ENCODE measurements around the gene PRKCB. TPM values are rescaled to one million over a fixed set of nuclear protein-coding genes. Genes with fewer than 3 reads are reported as not detected.

The PRKCB gene
- total RNA-seq, 4 donors from 2014 or later = 0.29 to 9.5 (median 2.9) TPM

- no peaks in the 10 kb centered on the region for H3K9me3 ChIP-seq
- TF ChIP-seq, protein P1, sequence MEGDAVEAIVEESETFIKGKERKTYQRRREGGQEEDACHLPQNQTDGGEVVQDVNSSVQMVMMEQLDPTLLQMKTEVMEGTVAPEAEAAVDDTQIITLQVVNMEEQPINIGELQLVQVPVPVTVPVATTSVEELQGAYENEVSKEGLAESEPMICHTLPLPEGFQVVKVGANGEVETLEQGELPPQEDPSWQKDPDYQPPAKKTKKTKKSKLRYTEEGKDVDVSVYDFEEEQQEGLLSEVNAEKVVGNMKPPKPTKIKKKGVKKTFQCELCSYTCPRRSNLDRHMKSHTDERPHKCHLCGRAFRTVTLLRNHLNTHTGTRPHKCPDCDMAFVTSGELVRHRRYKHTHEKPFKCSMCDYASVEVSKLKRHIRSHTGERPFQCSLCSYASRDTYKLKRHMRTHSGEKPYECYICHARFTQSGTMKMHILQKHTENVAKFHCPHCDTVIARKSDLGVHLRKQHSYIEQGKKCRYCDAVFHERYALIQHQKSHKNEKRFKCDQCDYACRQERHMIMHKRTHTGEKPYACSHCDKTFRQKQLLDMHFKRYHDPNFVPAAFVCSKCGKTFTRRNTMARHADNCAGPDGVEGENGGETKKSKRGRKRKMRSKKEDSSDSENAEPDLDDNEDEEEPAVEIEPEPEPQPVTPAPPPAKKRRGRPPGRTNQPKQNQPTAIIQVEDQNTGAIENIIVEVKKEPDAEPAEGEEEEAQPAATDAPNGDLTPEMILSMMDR (IDR thresholded peaks at IDR 0.05) = no peak
- intact Hi-C loops (cut with DNase I; ENCODE audit: low total_unique reads) = no loop called here
- no peak for DNase-seq
- no peaks in the 10 kb centered on the region for H3K27me3 ChIP-seq
- no peaks in the 10 kb centered on the region for H3K4me1 ChIP-seq
- no peak overlapping the region for H3K27ac ChIP-seq
- no peaks in the 10 kb centered on the region for H3K36me3 ChIP-seq
- no peak overlapping the region for H3K4me3 ChIP-seq
Measured at GRCh38 chr16:23833960-23834685, 1.7 kb upstream of the PRKCB start.

- Histone ChIP-seq H3K4me3 (peak overlapping the region; percentile 23 to 33), H3K27ac (no peak overlapping the region), H3K4me1 (no peaks in the 10 kb centered on the region), H3K36me3 (no peaks in the 10 kb centered on the region), H3K27me3 (no peaks in the 10 kb centered on the region), H3K9me3 (no peaks in the 10 kb centered on the region)
- no peak for DNase-seq
- TF ChIP-seq, protein P1 (IDR thresholded peaks at IDR 0.05) = no peak
- TF ChIP-seq POLR2A (IDR thresholded peaks at IDR 0.05) = no peak
- intact Hi-C loops (cut with DNase I; ENCODE audit: low total_unique reads) = no loop called here
Measured at GRCh38 chr16:23836078-23836403, 258 bp downstream of the PRKCB start.

GRCh38 chr16:23836404-23837311 lies 875 bp downstream of the PRKCB start:
- intact Hi-C loops (cut with DNase I; ENCODE audit: low total_unique reads) = no loop called here
- H3K9me3 ChIP-seq = no peaks in the 10 kb centered on the region
- no peak overlapping the region for H3K27ac ChIP-seq
- no peak for DNase-seq
- no peaks in the 10 kb centered on the region for H3K36me3 ChIP-seq
- TF ChIP-seq, protein P1 (IDR thresholded peaks at IDR 0.05) = no peak
- no peaks in the 10 kb centered on the region for H3K4me1 ChIP-seq
- H3K4me3 ChIP-seq = peak overlapping the region; percentile 23 to 33
- no peaks in the 10 kb centered on the region for H3K27me3 ChIP-seq

GRCh38 chr16:23837553-23838308 lies 1.9 kb downstream of the PRKCB start:
- no peak for TF ChIP-seq POLR2A (IDR thresholded peaks at IDR 0.05)
- TF ChIP-seq, protein P1 (IDR thresholded peaks at IDR 0.05) = no peak
- Histone ChIP-seq H3K27ac (no peak overlapping the region), H3K4me1 (no peaks in the 10 kb centered on the region), H3K36me3 (no peaks in the 10 kb centered on the region), H3K4me3 (no peak overlapping the region), H3K9me3 (no peaks in the 10 kb centered on the region), H3K27me3 (no peaks in the 10 kb centered on the region)
- DNase-seq = no peak
- intact Hi-C loops (cut with DNase I; ENCODE audit: low total_unique reads) = no loop called here
